GM12878 (cell line): ENCODE data around the gene AK4. TPM values are rescaled to one million over a fixed set of nuclear protein-coding genes. Genes with fewer than 3 reads are reported as not detected.

Source experiments
- ATAC-seq: fragments of 200-7000 bp; cut with Tn5 transposase; 3 replicates; pipeline ENCODE4 v1.9.1; 2020; ENCODE audit warnings: mild to moderate bottlenecking, moderate library complexity
- BruUV-seq: library from RNA; stranded (reverse); fragments of 400-500 nt; replicated peaks from 2 replicates; lab custom pipeline; 2021; lab: Mats Ljungman, UMichigan
- CTCF ChIA-PET: fragments of 300-600 bp; sonication (Branson Sonifier 250); formaldehyde crosslinking; extraction: SDS; loops from one replicate; lab custom pipeline; 2021; ENCODE audit warnings: inconsistent platforms; lab: Yijun Ruan, JAX
- POLR2A ChIA-PET: fragments of 350-600 bp; formaldehyde crosslinking; extraction: SDS; loops from one replicate; lab custom pipeline; 2021; ENCODE audit warnings: inconsistent platforms; lab: Charles Lee
- RAD21 ChIA-PET: fragments of 300-600 bp; sonication (Branson Sonifier 250); formaldehyde crosslinking; loops from one replicate; lab custom pipeline; 2023; ENCODE audit warnings: antibody characterized with exemption; ENCODE audit not compliant: unreplicated experiment; lab: Charles Lee
- SMC1A ChIA-PET: fragments of 300-600 bp; sonication (Branson Sonifier 250); formaldehyde crosslinking; loops from one replicate; lab custom pipeline; 2023; ENCODE audit not compliant: unreplicated experiment, uncharacterized antibody; lab: Charles Lee
- DNase-seq: peaks from one replicate; pipeline ENCODE4 v3.0.0-alpha.2; 2011; ENCODE audit warnings: low read depth, low spot score
- FAIRE-seq: peaks from 3 replicates; lab custom pipeline; 2011; peaks lifted over from hg19 to GRCh38; lab: Jason Lieb, UNC
- H2AFZ ChIP-seq: 2 replicates; pipeline ENCODE4 v1.6.0; 2011; ENCODE audit warnings: low read depth, low read length, control low read depth; ENCODE audit not compliant: control insufficient read depth
- H3K27ac ChIP-seq: 2 replicates; pipeline ENCODE4 v1.5.1; 2011; ENCODE audit warnings: control low read depth; ENCODE audit not compliant: control insufficient read depth, insufficient read depth
- H3K27me3 ChIP-seq, 2 experiments: replicated peaks in 1 of 2; 2 replicates each; pipeline versions ENCODE4 v1.6.0 to v1.6.1; 2011; ENCODE audit warnings: low read length in 1 of 2; ENCODE audit not compliant: control insufficient read depth in 2 of 2, insufficient read depth in 2 of 2
- H3K36me3 ChIP-seq, 2 experiments: 2 replicates each; pipeline ENCODE4 v1.5.1; 2011; ENCODE audit warnings: low read length in 1 of 2; ENCODE audit not compliant: control insufficient read depth in 2 of 2, insufficient read depth in 2 of 2
- H3K4me1 ChIP-seq: 2 replicates; pipeline ENCODE4 v1.6.1; 2011; ENCODE audit warnings: mild to moderate bottlenecking, low read length, moderate library complexity, mixed read lengths; ENCODE audit not compliant: control insufficient read depth, insufficient read depth
- H3K4me2 ChIP-seq: 2 replicates; pipeline ENCODE4 v1.6.0; 2011; ENCODE audit warnings: control low read depth; ENCODE audit not compliant: control insufficient read depth, insufficient read depth
- H3K4me3 ChIP-seq: fragments of 200-600 bp; sonication (generic); 2 replicates; pipeline ENCODE4 v1.5.1; 2016
- H3K79me2 ChIP-seq: 2 replicates; pipeline ENCODE4 v1.6.0; 2011; ENCODE audit warnings: low read length; ENCODE audit not compliant: control insufficient read depth, insufficient read depth
- H3K9ac ChIP-seq: 2 replicates; pipeline ENCODE4 v1.8.0; 2011; ENCODE audit warnings: low read length, control low read depth, mixed read lengths; ENCODE audit not compliant: control insufficient read depth, insufficient read depth
- H3K9me3 ChIP-seq: replicated peaks from 3 replicates; pipeline ENCODE4 v1.5.1; 2011; ENCODE audit warnings: mild to moderate bottlenecking, low read length; ENCODE audit not compliant: control insufficient read depth, insufficient read depth
- H4K20me1 ChIP-seq: 2 replicates; pipeline ENCODE4 v1.6.0; 2011; ENCODE audit not compliant: control insufficient read depth, insufficient read depth
- CHD1 ChIP-seq: IDR thresholded peaks from 2 replicates; pipeline ENCODE4 v1.6.1; 2012; ENCODE audit warnings: low read depth, low read length, improper control_type of control experiment
- CHD2 ChIP-seq: IDR thresholded peaks from 2 replicates; pipeline ENCODE4 v1.6.1; 2011; ENCODE audit warnings: low read depth, low read length, improper control_type of control experiment, borderline replicate concordance
- NFXL1 ChIP-seq: fragments of 450-650 bp; IDR thresholded peaks from 2 replicates; pipeline ENCODE4 v1.6.1; 2017; ENCODE audit warnings: antibody characterized with exemption, mild to moderate bottlenecking, borderline replicate concordance
- NFYB ChIP-seq: IDR thresholded peaks from 2 replicates; pipeline ENCODE4 v1.6.1; 2011; ENCODE audit warnings: low read depth, mild to moderate bottlenecking, low read length, improper control_type of control experiment, moderate library complexity; ENCODE audit not compliant: insufficient read depth
- TCF3 ChIP-seq: IDR thresholded peaks from 2 replicates; pipeline ENCODE4 v1.6.1; 2012; ENCODE audit warnings: low read depth, mild to moderate bottlenecking, low read length, borderline replicate concordance; ENCODE audit not compliant: insufficient read depth
- WGBS: methylation state at CpG from one replicate; pipeline ENCODE4 v1.1.6; 2016; ENCODE audit warnings: low lambda C conversion rate; ENCODE audit not compliant: insufficient replicate concordance, insufficient coverage; ENCODE audit errors: missing lambda C conversion rate; 5-methylcytosine and 5-hydroxymethylcytosine counted together
- in situ Hi-C: fragments of 300-500 bp; cut with MboI; formaldehyde crosslinking; loops from 9 replicates; pipeline ENCODE4 v1.14.3; 2018; ENCODE audit warnings: mixed read lengths
- intact Hi-C: fragments of 100-400 bp; cut with micrococcal nuclease; formaldehyde crosslinking; loops from one replicate; pipeline ENCODE4 v1.14.2; 2022; ENCODE audit not compliant: unreplicated experiment
- polyA plus RNA-seq, 11 experiments: library from polyadenylated mRNA; depleted of rRNA in 4 of 11; unstranded in 6 of 11; stranded (reverse) in 5 of 11; fragments of >200 nt; fragmentation: Nextera tagmentation in 4 of 11; fragmentation: Illumina TruSeq in 1 of 11; extraction: Ambion mirVana in 4 of 11; extraction: Trizol in 1 of 11; gene quantifications; 1 replicate in 1 of 11; 2 replicates in 10 of 11; pipeline versions ENCODE4 v1.2.1 to v1.2.3, GENCODE V29; 2011 to 2016; ENCODE audit warnings: inconsistent platforms in 2 of 11, missing spikeins in 2 of 11, low read depth in 1 of 11
- total RNA-seq, 4 experiments: library from RNA; depleted of rRNA in 3 of 4; stranded (reverse); fragments of >200 nt in 3 of 4; fragmentation: Illumina TruSeq in 1 of 4; extraction: Trizol in 1 of 4; gene quantifications; 2 replicates each; pipeline versions ENCODE4 v1.2.1 to v1.2.3, GENCODE V29; 2013 to 2021
- TF ChIP-seq, protein P1 (sequence below): fragments of 450-650 bp; IDR thresholded peaks from 2 replicates; pipeline ENCODE4 v1.6.1; 2016; ENCODE audit warnings: mild to moderate bottlenecking
- TF ChIP-seq, protein P2 (sequence below): fragments of 450-650 bp; IDR thresholded peaks from 2 replicates; pipeline ENCODE4 v1.6.1; 2018; ENCODE audit warnings: mild to moderate bottlenecking, low read depth, moderate library complexity; ENCODE audit not compliant: partially characterized antibody

AK4 gene
- total and polyA plus RNA-seq, 10 of the 15 experiments (the other 5 are each of a cell fraction or from before 2014, with no cell fraction given) = 23.9 to 161 (median 49.0) TPM

DNA sequence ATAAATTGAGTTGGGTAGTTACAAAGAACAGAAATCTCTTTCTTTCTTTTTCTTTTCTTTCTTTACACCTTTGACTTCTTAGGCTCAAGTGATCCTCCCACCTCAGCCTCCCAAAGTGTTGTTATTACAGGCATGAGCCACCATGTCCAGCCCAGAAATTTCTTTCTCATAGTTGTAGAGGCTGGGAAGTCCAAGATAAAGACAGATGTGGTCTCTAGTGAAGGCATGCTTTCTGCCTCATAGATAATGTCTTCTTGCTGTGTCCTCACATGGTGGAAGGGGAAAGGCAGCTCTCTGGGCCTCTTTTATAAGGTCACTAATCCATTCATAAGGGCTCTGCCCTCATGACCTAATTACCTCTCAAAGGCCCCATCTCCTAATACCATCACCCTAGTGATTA, 97.3 kb downstream of the AK4 start (continued):
- TF ChIP-seq, protein P1, sequence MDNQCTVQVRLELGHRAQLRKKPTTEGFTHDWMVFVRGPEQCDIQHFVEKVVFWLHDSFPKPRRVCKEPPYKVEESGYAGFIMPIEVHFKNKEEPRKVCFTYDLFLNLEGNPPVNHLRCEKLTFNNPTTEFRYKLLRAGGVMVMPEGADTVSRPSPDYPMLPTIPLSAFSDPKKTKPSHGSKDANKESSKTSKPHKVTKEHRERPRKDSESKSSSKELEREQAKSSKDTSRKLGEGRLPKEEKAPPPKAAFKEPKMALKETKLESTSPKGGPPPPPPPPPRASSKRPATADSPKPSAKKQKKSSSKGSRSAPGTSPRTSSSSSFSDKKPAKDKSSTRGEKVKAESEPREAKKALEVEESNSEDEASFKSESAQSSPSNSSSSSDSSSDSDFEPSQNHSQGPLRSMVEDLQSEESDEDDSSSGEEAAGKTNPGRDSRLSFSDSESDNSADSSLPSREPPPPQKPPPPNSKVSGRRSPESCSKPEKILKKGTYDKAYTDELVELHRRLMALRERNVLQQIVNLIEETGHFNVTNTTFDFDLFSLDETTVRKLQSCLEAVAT = no peak

DNA sequence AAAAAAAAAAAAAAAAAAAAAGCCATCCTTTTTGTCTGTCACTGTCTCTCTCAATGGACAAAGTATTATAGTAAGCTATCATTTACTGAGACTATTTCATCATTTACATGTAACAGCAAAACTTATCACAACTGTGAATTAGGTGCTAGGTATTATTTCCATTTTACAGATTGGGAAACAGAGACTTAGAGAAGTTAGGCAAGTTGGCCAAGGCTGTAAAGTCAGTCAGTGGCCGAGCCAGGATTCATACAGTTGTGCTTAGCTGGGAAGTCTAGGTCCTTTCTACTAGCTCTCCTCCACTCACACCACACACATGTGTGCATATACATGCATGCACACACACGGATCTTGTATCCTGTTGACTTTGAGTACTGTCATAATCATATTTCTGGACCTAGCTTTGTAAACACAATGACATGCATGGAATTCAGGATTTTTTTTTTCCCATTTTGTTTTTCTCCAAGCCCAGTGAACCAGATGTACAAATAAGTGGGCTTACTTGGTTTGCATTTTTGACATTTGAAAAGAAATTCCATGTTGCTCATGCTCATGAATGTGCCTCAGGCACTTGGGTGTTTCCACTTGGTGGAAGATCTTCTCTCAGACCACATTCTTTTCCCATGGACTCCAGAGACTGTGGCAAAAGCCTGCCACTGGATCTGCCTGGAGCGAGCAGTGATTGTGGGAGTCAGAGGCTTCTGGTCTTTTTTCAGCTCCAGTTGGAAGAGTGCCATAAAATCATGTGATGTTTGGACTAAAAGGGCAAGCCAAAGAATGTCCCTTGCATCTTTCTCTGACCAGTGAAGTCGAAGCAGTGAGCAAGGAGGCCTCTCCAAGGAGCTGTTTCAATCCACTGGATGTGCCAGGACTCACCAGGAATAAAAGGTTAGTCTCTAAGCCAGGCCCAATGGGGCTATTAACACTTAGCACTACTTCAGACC, 99.7 kb downstream of the AK4 start:
- DNase-seq (no peak), FAIRE-seq (no peak), ATAC-seq (no peak)
- CTCF ChIA-PET = interaction anchor here (0.7 to 2.7 kb wide), 3 partner anchors 11 to 1286 kb away, joined by 3 to 10 read pairs (median 7); no protein-coding TSS in a partner anchor
- no peaks in the 10 kb centered on the region for H3K79me2 ChIP-seq
- no peaks in the 10 kb centered on the region for H4K20me1 ChIP-seq
- no peaks in the 10 kb centered on the region for H3K27me3 ChIP-seq
- H3K4me1 ChIP-seq = peaks cover 4% of the 10 kb centered on the region
- POLR2A ChIA-PET = interaction anchor here (0.5 kb wide), 1 partner anchor 184 kb away, joined by 3 read pairs; no protein-coding TSS in a partner anchor
- H3K36me3 ChIP-seq = no peaks in the 10 kb centered on the region
- SMC1A ChIA-PET = interaction anchor here (1.0 to 1.1 kb wide), 2 partner anchors 12 to 15 kb away, joined by 3 read pairs; no protein-coding TSS in a partner anchor
- RAD21 ChIA-PET = interaction anchor here (0.7 kb wide), 2 partner anchors 11 to 16 kb away, joined by 3 read pairs; no protein-coding TSS in a partner anchor
- TF ChIP-seq CHD1 (no peak), NFXL1 (no peak), CHD2 (no peak), TCF3 (no peak), NFYB (no peak)
- TF ChIP-seq, protein P2, sequence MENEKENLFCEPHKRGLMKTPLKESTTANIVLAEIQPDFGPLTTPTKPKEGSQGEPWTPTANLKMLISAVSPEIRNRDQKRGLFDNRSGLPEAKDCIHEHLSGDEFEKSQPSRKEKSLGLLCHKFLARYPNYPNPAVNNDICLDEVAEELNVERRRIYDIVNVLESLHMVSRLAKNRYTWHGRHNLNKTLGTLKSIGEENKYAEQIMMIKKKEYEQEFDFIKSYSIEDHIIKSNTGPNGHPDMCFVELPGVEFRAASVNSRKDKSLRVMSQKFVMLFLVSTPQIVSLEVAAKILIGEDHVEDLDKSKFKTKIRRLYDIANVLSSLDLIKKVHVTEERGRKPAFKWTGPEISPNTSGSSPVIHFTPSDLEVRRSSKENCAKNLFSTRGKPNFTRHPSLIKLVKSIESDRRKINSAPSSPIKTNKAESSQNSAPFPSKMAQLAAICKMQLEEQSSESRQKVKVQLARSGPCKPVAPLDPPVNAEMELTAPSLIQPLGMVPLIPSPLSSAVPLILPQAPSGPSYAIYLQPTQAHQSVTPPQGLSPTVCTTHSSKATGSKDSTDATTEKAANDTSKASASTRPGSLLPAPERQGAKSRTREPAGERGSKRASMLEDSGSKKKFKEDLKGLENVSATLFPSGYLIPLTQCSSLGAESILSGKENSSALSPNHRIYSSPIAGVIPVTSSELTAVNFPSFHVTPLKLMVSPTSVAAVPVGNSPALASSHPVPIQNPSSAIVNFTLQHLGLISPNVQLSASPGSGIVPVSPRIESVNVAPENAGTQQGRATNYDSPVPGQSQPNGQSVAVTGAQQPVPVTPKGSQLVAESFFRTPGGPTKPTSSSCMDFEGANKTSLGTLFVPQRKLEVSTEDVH = no peak
- H3K4me3 ChIP-seq = no peak overlapping the region
- H3K4me2 ChIP-seq = no peak overlapping the region
- H3K9ac ChIP-seq = no peak overlapping the region
- in situ Hi-C loops (no loop called here), intact Hi-C loops (no loop called here)
- WGBS = 37% methylated on average over 4 of the region's 4 CpGs
- H2AFZ ChIP-seq = no peak overlapping the region
- no peak overlapping the region for H3K27ac ChIP-seq
- H3K9me3 ChIP-seq = no peaks in the 10 kb centered on the region
- BruUV-seq = no TSS peak
